ENCODE data around the gene BHLHA15. TPM values are rescaled to one million over a fixed set of nuclear protein-coding genes. Genes with fewer than 3 reads are reported as not detected.

BHLHA15 gene
- total and polyA plus RNA-seq, 2 of the 8 experiments (the other 6 are each of a cell fraction or from before 2014, with no cell fraction given), result 1.1 to 2.7 TPM

- FAIRE-seq (no peak), DNase-seq (ENCODE audit: low read depth in 1 of 2, low spot score in 2 of 2) (no peak)
- H3K23ac ChIP-seq (ENCODE audit: insufficient read length), result no peak overlapping the region
- H3K23me2 ChIP-seq (ENCODE audit: low read depth, low read length), result no peaks in the 10 kb centered on the region
- no peak overlapping the region; the same call in 1 of the 2 replicates for H3K27ac ChIP-seq (ENCODE audit: low read depth, low read length)
- H3K4me1 ChIP-seq (replicated peaks in 1 of 4; ENCODE audit: control insufficient read depth in 3 of 4, insufficient read depth in 4 of 4, low read length in 3 of 4), result no peaks in the 10 kb centered on the region; a peak in 1 of 7 replicates
- peaks cover 9% of the 10 kb centered on the region for H3K79me1 ChIP-seq (ENCODE audit: low read depth, low read length)
- H3K9me3 ChIP-seq (ENCODE audit: insufficient read depth in 2 of 2, low read depth in 1 of 2, low read length in 1 of 2), result no peaks in the 10 kb centered on the region
- no peak overlapping the region for H3K18ac ChIP-seq (ENCODE audit: extremely low read depth, low read length)
- ChIA-PET POLR2A (ENCODE audit: partially characterized antibody) (no interaction called here), CTCF (ENCODE audit: partially characterized antibody) (interaction anchor here (1.0 to 15.9 kb wide), 6 partner anchors 13 to 145 kb away, joined by 3 to 476 read pairs (median 64); partner anchors contain the start of gene LMTK2)
- no peak overlapping the region for H3K14ac ChIP-seq (ENCODE audit: insufficient read length)
- H3K4me3 ChIP-seq (ENCODE audit: extremely low read depth in 1 of 4, insufficient read depth in 2 of 4, low read depth in 3 of 4, low read length in 4 of 4), result no peak overlapping the region
- H3K36me3 ChIP-seq (ENCODE audit: control insufficient read depth in 2 of 4, insufficient read depth in 4 of 4, low read length in 3 of 4), result peaks cover 0 to 10% (median 6%) of the 10 kb centered on the region in 4 experiments; a peak in 4 of 8 replicates
- H2AK5ac ChIP-seq (ENCODE audit: low read depth, low read length), result no peak overlapping the region
- H3K4ac ChIP-seq (replicated peaks; ENCODE audit: insufficient read length, low read depth, low read length), result no peak overlapping the region
- no peak overlapping the region for H3K4me2 ChIP-seq (ENCODE audit: insufficient read depth in 1 of 2, low read depth in 2 of 2, low read length in 2 of 2)
- H2BK12ac ChIP-seq (ENCODE audit: low read depth, low read length), result no peak overlapping the region
- H3K27me3 ChIP-seq (replicated peaks in 1 of 4; ENCODE audit: control insufficient read depth in 3 of 4, extremely low read depth in 1 of 4, insufficient read depth in 3 of 4, low read length in 3 of 4), result no peaks in the 10 kb centered on the region
- H3K79me2 ChIP-seq (ENCODE audit: control insufficient read depth in 1 of 2, insufficient read depth in 2 of 2, low read length in 2 of 2), result 0 out of 4 replicates have a peak, but pooled peaks cover 3 to 4% of the 10 kb centered on the region in 2 experiments
- H3K56ac ChIP-seq (replicated peaks; ENCODE audit: insufficient read length, low read depth, low read length), result no peak overlapping the region
- H2BK120ac ChIP-seq (replicated peaks; ENCODE audit: low read depth, low read length), result no peak overlapping the region
- H2BK20ac ChIP-seq (ENCODE audit: low read length), result no peak overlapping the region
- H4K20me1 ChIP-seq (replicated peaks in 1 of 2; ENCODE audit: control insufficient read depth in 1 of 2, insufficient read depth in 2 of 2, low read length in 2 of 2), result peaks cover 6 to 14% of the 10 kb centered on the region in 2 experiments
- 81% methylated on average over 7 of the region's 7 CpGs; no CpG with 5 or more reads in 1 of the 2 experiments for WGBS, 2 experiments (ENCODE audit: extremely low coverage in 1 of 2, insufficient coverage in 1 of 2, insufficient read length in 1 of 2, insufficient replicate concordance in 2 of 2, low coverage in 1 of 2, low lambda C conversion rate in 2 of 2, missing lambda C conversion rate in 1 of 2)
- H2AFZ ChIP-seq (ENCODE audit: low read length), result no peak overlapping the region
- no peak overlapping the region for H2BK15ac ChIP-seq (ENCODE audit: low read length)
- no peak overlapping the region for H4K5ac ChIP-seq (ENCODE audit: insufficient read length, low read depth, low read length)
- H2BK5ac ChIP-seq (ENCODE audit: low read depth, low read length), result no peak overlapping the region
- no peak overlapping the region for H4K91ac ChIP-seq (replicated peaks; ENCODE audit: insufficient read length, low read length)
- H3K9ac ChIP-seq (replicated peaks in 1 of 4; ENCODE audit: extremely low read depth in 1 of 4, low read depth in 3 of 4, low read length in 3 of 4), result no peak overlapping the region
- peak overlapping the region; percentile 58; the same call in 1 of the 2 replicates for H4K8ac ChIP-seq (ENCODE audit: extremely low read depth, insufficient read depth, low read length)
- TF ChIP-seq CHD1 (IDR thresholded peaks at IDR 0.05; ENCODE audit: low read depth, low read length) (no peak), CHD2 (IDR thresholded peaks at IDR 0.05; ENCODE audit: low read length) (no peak), TBP (IDR thresholded peaks at IDR 0.05; ENCODE audit: low read depth, low read length) (no peak), TCF12 (IDR thresholded peaks at IDR 0.05; ENCODE audit: low read depth, low read length) (no peak), HDAC6 (IDR thresholded peaks at IDR 0.05; ENCODE audit: low read depth, low read length) (no peak), HDAC2 (IDR thresholded peaks at IDR 0.05; ENCODE audit: borderline replicate concordance in 1 of 2, low read depth in 2 of 2, low read length in 2 of 2) (no peak), KDM4A (IDR thresholded peaks at IDR 0.05; ENCODE audit: low read depth, low read length, severe bottlenecking) (no peak), NANOG (IDR thresholded peaks at IDR 0.05; ENCODE audit: insufficient read depth, low read depth, low read length, poor library complexity, severe bottlenecking) (no peak), PHF8 (conservative IDR thresholded peaks at IDR 0.05; ENCODE audit: low read depth, low read length) (no peak), ATF2 (IDR thresholded peaks at IDR 0.05; ENCODE audit: low read length) (no peak), SUZ12 (IDR thresholded peaks at IDR 0.05; ENCODE audit: low read length) (no peak)
- TF ChIP-seq, protein P1, sequence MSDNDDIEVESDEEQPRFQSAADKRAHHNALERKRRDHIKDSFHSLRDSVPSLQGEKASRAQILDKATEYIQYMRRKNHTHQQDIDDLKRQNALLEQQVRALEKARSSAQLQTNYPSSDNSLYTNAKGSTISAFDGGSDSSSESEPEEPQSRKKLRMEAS (IDR thresholded peaks at IDR 0.05), result no peak
Measured at GRCh38 chr7:98163269-98163668, 48.0 kb upstream of the BHLHA15 start.

Measured in H1 (cell line).